ENCODE data around the gene MRPS31.
"Not testable (repeated sequence)": the region's sequence is repeated elsewhere in the genome, so short reads cannot be mapped to it uniquely, and the experiment has no call there.

MRPS31 gene

GRCh38 chr13:40789275-40790153, 18.5 kb upstream of the MRPS31 start, which contains the start of gene SLC25A15:
SLC25A15 (plus strand) TSS chr13:40789611; CDS start chr13:40793227, 3,616 bp downstream.
- DNase-seq = peak; percentile 65

- DNase-seq = not testable (repeated sequence)
These were observed 17.7 kb upstream of the MRPS31 start for GRCh38 chr13:40788540-40789274.

GRCh38 chr13:40787062-40787461, 16.1 kb upstream of the MRPS31 start:
- no peak for DNase-seq

- no peak for DNase-seq
These were observed 15.6 kb upstream of the MRPS31 start for GRCh38 chr13:40786568-40786996.

- no peak for DNase-seq
These were observed 13.6 kb upstream of the MRPS31 start for GRCh38 chr13:40784540-40784939.

- not testable (repeated sequence) for DNase-seq
These were observed 12.0 kb upstream of the MRPS31 start for GRCh38 chr13:40782971-40783370.

- DNase-seq = no peak
These were observed 10.7 kb upstream of the MRPS31 start for GRCh38 chr13:40781717-40782116.

GRCh38 chr13:40780822-40781401, 9.9 kb upstream of the MRPS31 start:
- no peak for DNase-seq

GRCh38 chr13:40779796-40780285, 8.9 kb upstream of the MRPS31 start:
- DNase-seq = no peak

GRCh38 chr13:40779049-40779448, 8.1 kb upstream of the MRPS31 start:
- DNase-seq = no peak

GRCh38 chr13:40777809-40778175, 6.8 kb upstream of the MRPS31 start:
- no peak for DNase-seq

- peak; percentile 22 for DNase-seq
These were observed 6.3 kb upstream of the MRPS31 start for GRCh38 chr13:40777166-40777808.

GRCh38 chr13:40776681-40777165, 5.7 kb upstream of the MRPS31 start:
- peak; percentile 80 for DNase-seq

- DNase-seq = no peak
These were observed 5.2 kb upstream of the MRPS31 start for GRCh38 chr13:40776232-40776631.

GRCh38 chr13:40774672-40775071, 3.7 kb upstream of the MRPS31 start:
- no peak for DNase-seq

GRCh38 chr13:40772765-40773473, 1.9 kb upstream of the MRPS31 start:
- no peak for DNase-seq

- DNase-seq = no peak
These were observed 419 bp downstream of the MRPS31 start for GRCh38 chr13:40770609-40770933.

- DNase-seq = no peak
These were observed 1.0 kb downstream of the MRPS31 start for GRCh38 chr13:40769970-40770369.

- no peak for DNase-seq
These were observed 5.4 kb downstream of the MRPS31 start for GRCh38 chr13:40765602-40766001.

- peak; percentile 16 for DNase-seq
These were observed 6.2 kb downstream of the MRPS31 start for GRCh38 chr13:40764587-40765403.

- no peak for DNase-seq
These were observed 8.1 kb downstream of the MRPS31 start for GRCh38 chr13:40762849-40763248.

Measured in central memory CD4-positive, alpha-beta T cell (primary cell).